ENCODE results near the gene SDC3.
A peak's percentile ranks its signal among the peaks of the same experiment; 100 is the strongest.

The SDC3 gene

GRCh38 chr1:30888975-30889374, 19.6 kb downstream of the SDC3 start:
- peak overlapping the region; percentile 52 for H3K27ac ChIP-seq (ENCODE audit: low read length, poor library complexity, severe bottlenecking)
- no peaks in the 10 kb centered on the region for H3K27me3 ChIP-seq (ENCODE audit: control insufficient read depth in 1 of 2, insufficient read depth in 1 of 2, low read length in 2 of 2)
- H3K18ac ChIP-seq (ENCODE audit: low read depth in 1 of 2, low read length in 2 of 2) = peak overlapping the region; percentile 92 to 95
- H3K4me3 ChIP-seq (ENCODE audit: insufficient read depth in 1 of 2, low read depth in 1 of 2, low read length in 2 of 2) = no peak overlapping the region
- peak overlapping the region; percentile 80 for H2BK120ac ChIP-seq (ENCODE audit: low read depth, low read length)
- 88% methylated on average over 3 of the region's 3 CpGs for WGBS
- peaks cover 0 to under 1% of the 10 kb centered on the region in 2 experiments for H3K36me3 ChIP-seq (ENCODE audit: control insufficient read depth in 1 of 2, insufficient read depth in 2 of 2, low read depth in 1 of 2, low read length in 2 of 2)
- H3K4me2 ChIP-seq (ENCODE audit: low read length, poor library complexity, severe bottlenecking) = no peak overlapping the region
- peak overlapping the region; percentile 98 for H2BK15ac ChIP-seq (ENCODE audit: low read depth, poor library complexity, severe bottlenecking)
- H2AK5ac ChIP-seq (ENCODE audit: low read length, severe bottlenecking) = peak overlapping the region; percentile 94
- no peaks in the 10 kb centered on the region for H3K9me3 ChIP-seq (ENCODE audit: control insufficient read depth, low read length)
- peak overlapping the region; percentile 86 for H4K8ac ChIP-seq (ENCODE audit: low read length)
- no peak overlapping the region for H2AFZ ChIP-seq (ENCODE audit: low read depth, low read length)
- peak overlapping the region; percentile 81 to 98 for H3K4ac ChIP-seq (ENCODE audit: low read depth in 1 of 2, low read length in 2 of 2)
- peak overlapping the region; percentile 90 to 99 for H2BK12ac ChIP-seq (ENCODE audit: low read length in 2 of 2)
- H3K23ac ChIP-seq (ENCODE audit: low read length in 2 of 2) = peak overlapping the region in 1 of 2 experiments; percentile 34
- H4K91ac ChIP-seq (ENCODE audit: low read length) = peak overlapping the region; percentile 94
- DNase-seq = no peak
- peak overlapping the region in 1 of 2 experiments; percentile 73 for H3K14ac ChIP-seq (ENCODE audit: low read length in 2 of 2)
- no peak overlapping the region for H2BK5ac ChIP-seq (ENCODE audit: low read depth, low read length, poor library complexity, severe bottlenecking)
- H3K79me1 ChIP-seq (replicated peaks; ENCODE audit: low read length, poor library complexity, severe bottlenecking) = peaks cover 51% of the 10 kb centered on the region
- peaks cover 42% of the 10 kb centered on the region for H3K4me1 ChIP-seq (ENCODE audit: control insufficient read depth, insufficient read depth, low read depth, low read length)
- H3K9ac ChIP-seq (ENCODE audit: low read length) = peak overlapping the region; percentile 43

GRCh38 chr1:30888391-30888790, 20.2 kb downstream of the SDC3 start:
- 7% methylated on average over 8 of the region's 8 CpGs for whole genome bisulfite sequencing
- H2AFZ ChIP-seq (ENCODE audit: low read depth, low read length) = no peak overlapping the region
- no peak overlapping the region for H3K4me3 ChIP-seq (ENCODE audit: insufficient read depth in 1 of 2, low read depth in 1 of 2, low read length in 2 of 2)
- H4K91ac ChIP-seq (ENCODE audit: low read length) = no peak overlapping the region
- H3K4me1 ChIP-seq (ENCODE audit: control insufficient read depth, insufficient read depth, low read depth, low read length) = peaks cover 40% of the 10 kb centered on the region
- peak overlapping the region; percentile 78 to 99 for H2BK12ac ChIP-seq (ENCODE audit: low read length in 2 of 2)
- H3K4me2 ChIP-seq (ENCODE audit: low read length, poor library complexity, severe bottlenecking) = peak overlapping the region; percentile 14
- H3K14ac ChIP-seq (ENCODE audit: low read length in 2 of 2) = no peak overlapping the region
- peak overlapping the region; percentile 68 for H3K27ac ChIP-seq (ENCODE audit: low read length, poor library complexity, severe bottlenecking)
- peak overlapping the region; percentile 94 for H2AK5ac ChIP-seq (ENCODE audit: low read length, severe bottlenecking)
- no peaks in the 10 kb centered on the region for H3K36me3 ChIP-seq (ENCODE audit: control insufficient read depth in 1 of 2, insufficient read depth in 2 of 2, low read depth in 1 of 2, low read length in 2 of 2)
- peak overlapping the region; percentile 75 for H2BK15ac ChIP-seq (ENCODE audit: low read depth, poor library complexity, severe bottlenecking)
- peak overlapping the region; percentile 43 for H3K9ac ChIP-seq (ENCODE audit: low read length)
- H3K23ac ChIP-seq (ENCODE audit: low read length in 2 of 2) = no peak overlapping the region
- no peaks in the 10 kb centered on the region for H3K9me3 ChIP-seq (ENCODE audit: control insufficient read depth, low read length)
- peak overlapping the region; percentile 54 for H2BK120ac ChIP-seq (ENCODE audit: low read depth, low read length)
- H3K79me1 ChIP-seq (replicated peaks; ENCODE audit: low read length, poor library complexity, severe bottlenecking) = peaks cover 51% of the 10 kb centered on the region
- peak overlapping the region in 1 of 2 experiments; percentile 79 for H3K4ac ChIP-seq (ENCODE audit: low read depth in 1 of 2, low read length in 2 of 2)
- no peak overlapping the region for H2BK5ac ChIP-seq (ENCODE audit: low read depth, low read length, poor library complexity, severe bottlenecking)
- DNase-seq = peak; percentile 94
- peak overlapping the region; percentile 90 for H4K8ac ChIP-seq (ENCODE audit: low read length)
- peak overlapping the region; percentile 92 to 96 for H3K18ac ChIP-seq (ENCODE audit: low read depth in 1 of 2, low read length in 2 of 2)
- no peaks in the 10 kb centered on the region for H3K27me3 ChIP-seq (ENCODE audit: control insufficient read depth in 1 of 2, insufficient read depth in 1 of 2, low read length in 2 of 2)

GRCh38 chr1:30887485-30888315, 20.9 kb downstream of the SDC3 start:
- Histone ChIP-seq H2BK5ac (ENCODE audit: low read depth, low read length, poor library complexity, severe bottlenecking) (no peak overlapping the region), H3K14ac (ENCODE audit: low read length in 2 of 2) (peak overlapping the region in 1 of 2 experiments; percentile 13), H3K18ac (ENCODE audit: low read depth in 1 of 2, low read length in 2 of 2) (peak overlapping the region; percentile 85 to 96), H4K91ac (ENCODE audit: low read length) (peak overlapping the region; percentile 96), H3K79me1 (replicated peaks; ENCODE audit: low read length, poor library complexity, severe bottlenecking) (peaks cover 50% of the 10 kb centered on the region), H2BK15ac (ENCODE audit: low read depth, poor library complexity, severe bottlenecking) (peak overlapping the region; percentile 75), H2BK12ac (ENCODE audit: low read length in 2 of 2) (peak overlapping the region; percentile 78 to 97), H3K27me3 (ENCODE audit: control insufficient read depth in 1 of 2, insufficient read depth in 1 of 2, low read length in 2 of 2) (no peaks in the 10 kb centered on the region), H2BK120ac (ENCODE audit: low read depth, low read length) (peak overlapping the region; percentile 54), H3K4me3 (ENCODE audit: insufficient read depth in 1 of 2, low read depth in 1 of 2, low read length in 2 of 2) (no peak overlapping the region), H4K8ac (ENCODE audit: low read length) (peak overlapping the region; percentile 90), H3K27ac (ENCODE audit: low read length, poor library complexity, severe bottlenecking) (peak overlapping the region; percentile 68), H3K36me3 (ENCODE audit: control insufficient read depth in 1 of 2, insufficient read depth in 2 of 2, low read depth in 1 of 2, low read length in 2 of 2) (no peaks in the 10 kb centered on the region), H3K9ac (ENCODE audit: low read length) (peak overlapping the region; percentile 20), H2AFZ (ENCODE audit: low read depth, low read length) (no peak overlapping the region), H3K4ac (ENCODE audit: low read depth in 1 of 2, low read length in 2 of 2) (peak overlapping the region; percentile 42 to 79), H3K4me2 (ENCODE audit: low read length, poor library complexity, severe bottlenecking) (no peak overlapping the region), H3K4me1 (ENCODE audit: control insufficient read depth, insufficient read depth, low read depth, low read length) (peaks cover 38% of the 10 kb centered on the region), H3K23ac (ENCODE audit: low read length in 2 of 2) (no peak overlapping the region), H2AK5ac (ENCODE audit: low read length, severe bottlenecking) (peak overlapping the region; percentile 66), H3K9me3 (ENCODE audit: control insufficient read depth, low read length) (no peaks in the 10 kb centered on the region)
- 69% methylated on average over 10 of the region's 10 CpGs for WGBS
- DNase-seq = peak; percentile 69

GRCh38 chr1:30886710-30887428, 21.7 kb downstream of the SDC3 start:
- peaks cover 35% of the 10 kb centered on the region for H3K4me1 ChIP-seq (ENCODE audit: control insufficient read depth, insufficient read depth, low read depth, low read length)
- H2BK15ac ChIP-seq (ENCODE audit: low read depth, poor library complexity, severe bottlenecking) = no peak overlapping the region
- H2AK5ac ChIP-seq (ENCODE audit: low read length, severe bottlenecking) = peak overlapping the region; percentile 12
- no peak overlapping the region for H2AFZ ChIP-seq (ENCODE audit: low read depth, low read length)
- H3K36me3 ChIP-seq (ENCODE audit: control insufficient read depth in 1 of 2, insufficient read depth in 2 of 2, low read depth in 1 of 2, low read length in 2 of 2) = no peaks in the 10 kb centered on the region
- H3K4ac ChIP-seq (ENCODE audit: low read depth in 1 of 2, low read length in 2 of 2) = peak overlapping the region in 1 of 2 experiments; percentile 31
- peaks cover 52% of the 10 kb centered on the region for H3K79me1 ChIP-seq (replicated peaks; ENCODE audit: low read length, poor library complexity, severe bottlenecking)
- no peak overlapping the region for H3K23ac ChIP-seq (ENCODE audit: low read length in 2 of 2)
- 91% methylated on average over 12 of the region's 12 CpGs for WGBS
- H3K14ac ChIP-seq (ENCODE audit: low read length in 2 of 2) = peak overlapping the region in 1 of 2 experiments; percentile 45
- DNase-seq = no peak
- H2BK12ac ChIP-seq (ENCODE audit: low read length in 2 of 2) = peak overlapping the region in 1 of 2 experiments; percentile 61
- no peak overlapping the region for H3K9ac ChIP-seq (ENCODE audit: low read length)
- H2BK120ac ChIP-seq (ENCODE audit: low read depth, low read length) = no peak overlapping the region
- H4K91ac ChIP-seq (ENCODE audit: low read length) = peak overlapping the region; percentile 73
- H3K4me3 ChIP-seq (ENCODE audit: insufficient read depth in 1 of 2, low read depth in 1 of 2, low read length in 2 of 2) = no peak overlapping the region
- H3K9me3 ChIP-seq (ENCODE audit: control insufficient read depth, low read length) = no peaks in the 10 kb centered on the region
- H3K27ac ChIP-seq (ENCODE audit: low read length, poor library complexity, severe bottlenecking) = no peak overlapping the region
- H3K18ac ChIP-seq (ENCODE audit: low read depth in 1 of 2, low read length in 2 of 2) = peak overlapping the region in 1 of 2 experiments; percentile 21
- no peak overlapping the region for H3K4me2 ChIP-seq (ENCODE audit: low read length, poor library complexity, severe bottlenecking)
- H4K8ac ChIP-seq (ENCODE audit: low read length) = peak overlapping the region; percentile 13
- no peak overlapping the region for H2BK5ac ChIP-seq (ENCODE audit: low read depth, low read length, poor library complexity, severe bottlenecking)
- H3K27me3 ChIP-seq (ENCODE audit: control insufficient read depth in 1 of 2, insufficient read depth in 1 of 2, low read length in 2 of 2) = no peaks in the 10 kb centered on the region

Measured in mesenchymal stem cell (in vitro differentiated cells and primary cell).